Left ventricle myocardium inferior (tissue), 1 donor: Measurements from ENCODE around the gene UBE4A. TPM values are rescaled to one million over a fixed set of nuclear protein-coding genes. Genes with fewer than 3 reads are reported as not detected.

ENCODE experiments used
- DNase-seq: peaks from one replicate; pipeline ENCODE4 v3.0.0-alpha.2; 2020
- H3K27ac ChIP-seq: fragments of 200-600 bp; replicated peaks from 2 replicates; pipeline ENCODE4 v1.8.0; 2021
- H3K27me3 ChIP-seq: fragments of 200-600 bp; 2 replicates; pipeline ENCODE4 v1.8.0; 2021; ENCODE audit warnings: low read depth
- H3K36me3 ChIP-seq: fragments of 200-600 bp; 2 replicates; pipeline ENCODE4 v1.8.0; 2021
- H3K4me1 ChIP-seq: fragments of 200-600 bp; 2 replicates; pipeline ENCODE4 v1.8.0; 2021
- H3K4me3 ChIP-seq: fragments of 200-600 bp; 2 replicates; pipeline ENCODE4 v1.8.0; 2021; ENCODE audit warnings: mild to moderate bottlenecking, moderate library complexity
- H3K9me3 ChIP-seq: fragments of 200-600 bp; replicated peaks from 2 replicates; pipeline ENCODE4 v1.8.0; 2021
- intact Hi-C: fragments of 100-400 bp; cut with micrococcal nuclease; formaldehyde crosslinking; loops from one replicate; pipeline ENCODE4 v1.11.0; 2022
- long read RNA-seq: library from polyadenylated mRNA; unstranded; transcript quantifications from one replicate; pipeline ENCODE4 v2.0.0, GENCODE V29; 2021
- total RNA-seq: library from RNA; stranded (reverse); fragmentation: NEBNext Ultra II Directional; extraction: Animal tissue kit (Norgen Biotek cat#: 25700); gene quantifications from one replicate; pipeline ENCODE4 v1.2.1, GENCODE V29; 2021
- TF ChIP-seq, protein P1 (sequence below): fragments of 200-600 bp; IDR thresholded peaks from 2 replicates; pipeline ENCODE4 v1.8.0; 2021; ENCODE audit warnings: antibody characterized with exemption, mild to moderate bottlenecking, borderline replicate concordance
- donor health status: DM: no; HTN: yes; CAD: no; lungs with severe emphysema.

Gene UBE4A, protein sequence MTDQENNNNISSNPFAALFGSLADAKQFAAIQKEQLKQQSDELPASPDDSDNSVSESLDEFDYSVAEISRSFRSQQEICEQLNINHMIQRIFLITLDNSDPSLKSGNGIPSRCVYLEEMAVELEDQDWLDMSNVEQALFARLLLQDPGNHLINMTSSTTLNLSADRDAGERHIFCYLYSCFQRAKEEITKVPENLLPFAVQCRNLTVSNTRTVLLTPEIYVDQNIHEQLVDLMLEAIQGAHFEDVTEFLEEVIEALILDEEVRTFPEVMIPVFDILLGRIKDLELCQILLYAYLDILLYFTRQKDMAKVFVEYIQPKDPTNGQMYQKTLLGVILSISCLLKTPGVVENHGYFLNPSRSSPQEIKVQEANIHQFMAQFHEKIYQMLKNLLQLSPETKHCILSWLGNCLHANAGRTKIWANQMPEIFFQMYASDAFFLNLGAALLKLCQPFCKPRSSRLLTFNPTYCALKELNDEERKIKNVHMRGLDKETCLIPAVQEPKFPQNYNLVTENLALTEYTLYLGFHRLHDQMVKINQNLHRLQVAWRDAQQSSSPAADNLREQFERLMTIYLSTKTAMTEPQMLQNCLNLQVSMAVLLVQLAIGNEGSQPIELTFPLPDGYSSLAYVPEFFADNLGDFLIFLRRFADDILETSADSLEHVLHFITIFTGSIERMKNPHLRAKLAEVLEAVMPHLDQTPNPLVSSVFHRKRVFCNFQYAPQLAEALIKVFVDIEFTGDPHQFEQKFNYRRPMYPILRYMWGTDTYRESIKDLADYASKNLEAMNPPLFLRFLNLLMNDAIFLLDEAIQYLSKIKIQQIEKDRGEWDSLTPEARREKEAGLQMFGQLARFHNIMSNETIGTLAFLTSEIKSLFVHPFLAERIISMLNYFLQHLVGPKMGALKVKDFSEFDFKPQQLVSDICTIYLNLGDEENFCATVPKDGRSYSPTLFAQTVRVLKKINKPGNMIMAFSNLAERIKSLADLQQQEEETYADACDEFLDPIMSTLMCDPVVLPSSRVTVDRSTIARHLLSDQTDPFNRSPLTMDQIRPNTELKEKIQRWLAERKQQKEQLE
- 32.6 TPM for total RNA-seq
- long read RNA-seq, full-length matches to known transcripts, result 32 of 50 reads
- long read RNA-seq, partial matches to known transcripts, result 9 of 50 reads
- long read RNA-seq, other reads (novel, unspliced or antisense), result 9 of 50 reads

DNA sequence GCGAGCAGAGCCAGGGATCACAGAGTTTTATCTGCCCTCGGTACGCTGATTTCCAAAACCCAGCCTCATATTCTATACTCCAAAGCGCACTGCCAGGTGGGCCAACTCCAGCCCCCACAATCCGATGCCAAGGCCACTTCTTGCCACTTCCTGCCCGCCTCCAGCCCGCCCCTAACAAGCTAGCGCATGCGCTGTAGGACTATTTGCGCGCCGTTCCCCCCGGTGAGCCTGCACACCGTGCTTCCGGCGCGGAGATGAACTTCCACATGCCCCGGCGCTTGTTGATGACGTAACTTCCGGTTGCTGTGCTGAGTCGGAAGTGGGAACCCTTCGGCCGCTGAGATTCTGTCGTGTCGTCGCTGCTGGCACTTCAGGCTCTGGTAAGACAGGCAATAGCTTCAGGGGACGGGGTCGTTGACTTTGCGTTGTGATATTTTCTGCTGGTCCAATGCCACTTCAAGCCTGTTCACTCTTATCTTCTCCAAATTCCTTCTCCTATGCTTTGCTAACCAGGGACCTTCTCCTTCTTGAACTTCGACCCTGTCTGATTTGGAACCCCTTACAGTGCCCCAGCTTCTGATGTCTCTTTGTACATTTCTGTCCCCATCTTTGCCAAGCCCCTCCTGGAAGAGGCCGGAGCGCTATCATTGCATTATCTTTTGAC, at the start of gene UBE4A:
UBE4A (plus strand) TSS at position 306 of the 664 bp plus-strand sequence. CDS start 5,481 bp downstream, outside the sequence.
- intact Hi-C loops, result loop anchor here (10.0 kb wide), 1 partner anchor 165 kb away; no protein-coding TSS in a partner anchor
- no peaks in the 10 kb centered on the region for H3K27me3 ChIP-seq
- peaks cover under 1% of the 10 kb centered on the region for H3K36me3 ChIP-seq
- peak within 1 kb of the TSS; percentile 89 for H3K4me3 ChIP-seq
- DNase-seq, result peak; percentile 96
- TF ChIP-seq, protein P1, sequence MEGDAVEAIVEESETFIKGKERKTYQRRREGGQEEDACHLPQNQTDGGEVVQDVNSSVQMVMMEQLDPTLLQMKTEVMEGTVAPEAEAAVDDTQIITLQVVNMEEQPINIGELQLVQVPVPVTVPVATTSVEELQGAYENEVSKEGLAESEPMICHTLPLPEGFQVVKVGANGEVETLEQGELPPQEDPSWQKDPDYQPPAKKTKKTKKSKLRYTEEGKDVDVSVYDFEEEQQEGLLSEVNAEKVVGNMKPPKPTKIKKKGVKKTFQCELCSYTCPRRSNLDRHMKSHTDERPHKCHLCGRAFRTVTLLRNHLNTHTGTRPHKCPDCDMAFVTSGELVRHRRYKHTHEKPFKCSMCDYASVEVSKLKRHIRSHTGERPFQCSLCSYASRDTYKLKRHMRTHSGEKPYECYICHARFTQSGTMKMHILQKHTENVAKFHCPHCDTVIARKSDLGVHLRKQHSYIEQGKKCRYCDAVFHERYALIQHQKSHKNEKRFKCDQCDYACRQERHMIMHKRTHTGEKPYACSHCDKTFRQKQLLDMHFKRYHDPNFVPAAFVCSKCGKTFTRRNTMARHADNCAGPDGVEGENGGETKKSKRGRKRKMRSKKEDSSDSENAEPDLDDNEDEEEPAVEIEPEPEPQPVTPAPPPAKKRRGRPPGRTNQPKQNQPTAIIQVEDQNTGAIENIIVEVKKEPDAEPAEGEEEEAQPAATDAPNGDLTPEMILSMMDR, result no peak
- H3K9me3 ChIP-seq, result no peaks in the 10 kb centered on the region
- peak within 1 kb of the TSS; percentile 76 for H3K27ac ChIP-seq
- peaks cover 42% of the 10 kb centered on the region for H3K4me1 ChIP-seq

DNA sequence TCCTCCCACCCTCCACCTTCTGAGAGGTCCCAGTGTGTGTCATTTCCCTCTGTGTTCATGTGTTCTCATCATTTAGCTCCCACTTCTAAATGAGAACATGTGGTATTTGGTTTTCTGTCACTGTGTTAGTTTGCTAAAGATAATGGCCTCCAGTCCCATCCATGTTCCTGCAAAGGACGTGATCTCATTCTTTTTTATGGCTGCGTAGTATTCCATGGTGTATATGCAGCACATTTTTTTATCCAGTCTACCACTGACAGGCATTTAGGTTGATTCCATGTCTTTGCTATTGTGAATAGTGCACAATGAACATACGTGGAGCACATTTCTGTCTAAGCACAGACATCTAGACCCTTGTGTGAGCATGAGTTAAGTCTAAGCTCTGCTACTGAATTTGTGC, 49.1 kb upstream of the UBE4A start:
- Histone ChIP-seq H3K4me3 (no peak overlapping the region), H3K27ac (no peak overlapping the region), H3K36me3 (no peaks in the 10 kb centered on the region), H3K27me3 (peaks cover 54% of the 10 kb centered on the region), H3K4me1 (peaks cover 4% of the 10 kb centered on the region), H3K9me3 (no peaks in the 10 kb centered on the region)
- intact Hi-C loops, result no loop called here
- DNase-seq, result no peak
- TF ChIP-seq, protein P1, result no peak

DNA sequence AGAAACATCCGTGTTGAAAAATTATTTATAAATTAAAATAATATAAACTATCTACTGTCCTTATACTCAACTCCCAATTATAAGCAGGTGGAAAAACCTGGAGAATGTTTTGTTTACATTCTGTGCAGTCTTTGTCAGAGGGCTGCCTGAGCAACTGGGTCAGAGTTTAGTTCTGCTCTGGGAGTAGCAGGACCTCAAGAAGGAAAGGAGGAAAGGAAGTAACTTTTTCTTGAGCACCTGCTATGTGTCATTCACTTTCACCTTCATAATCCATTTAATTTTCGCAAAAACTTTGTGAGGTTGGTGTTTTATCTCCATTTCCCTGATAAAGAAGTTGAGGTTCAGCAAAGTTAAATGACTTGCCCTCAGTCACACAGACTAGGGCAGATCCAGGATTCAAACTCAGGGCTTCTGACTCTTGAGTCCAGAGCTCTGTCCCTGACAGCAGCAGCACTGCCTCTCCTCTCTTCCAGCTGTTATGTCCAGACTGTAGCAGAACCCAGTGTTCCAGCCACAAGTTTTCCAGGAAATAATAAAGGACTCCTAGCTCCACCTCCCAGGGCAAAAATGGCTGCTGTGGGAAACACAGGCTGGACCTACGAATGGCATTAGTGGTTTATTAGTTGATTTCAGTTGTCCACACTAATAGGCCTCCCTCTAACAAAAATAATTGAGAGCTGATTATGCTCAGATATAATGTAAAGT, 48.5 kb upstream of the UBE4A start:
- peaks cover 54% of the 10 kb centered on the region for H3K27me3 ChIP-seq
- no peaks in the 10 kb centered on the region for H3K9me3 ChIP-seq
- H3K27ac ChIP-seq, result no peak overlapping the region
- H3K4me1 ChIP-seq, result peaks cover 11% of the 10 kb centered on the region
- H3K4me3 ChIP-seq, result no peak overlapping the region
- no peaks in the 10 kb centered on the region for H3K36me3 ChIP-seq
- intact Hi-C loops, result no loop called here
- TF ChIP-seq, protein P1, result no peak
- DNase-seq, result no peak

DNA sequence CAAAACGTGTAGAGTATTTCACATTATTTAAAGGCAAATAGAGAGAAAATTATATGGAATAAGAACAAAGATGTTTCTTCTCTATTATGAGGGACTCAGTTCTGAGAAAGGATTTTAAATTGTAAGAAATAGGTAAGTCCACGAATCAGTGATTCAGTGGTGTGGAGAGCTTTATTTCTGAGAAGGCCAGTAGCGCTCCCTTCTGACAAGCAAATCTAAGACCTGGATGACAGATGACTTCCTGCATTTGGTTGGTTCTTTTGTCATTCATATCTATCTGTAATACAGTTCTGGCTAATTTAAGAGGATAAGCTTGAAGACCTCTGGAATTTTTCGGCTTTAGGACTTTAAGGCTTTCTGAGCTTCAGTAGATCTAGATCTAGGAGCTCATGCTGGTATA, 47.9 kb upstream of the UBE4A start:
- DNase-seq, result no peak
- Histone ChIP-seq H3K9me3 (no peaks in the 10 kb centered on the region), H3K4me1 (peaks cover 17% of the 10 kb centered on the region), H3K27ac (no peak overlapping the region), H3K4me3 (no peak overlapping the region), H3K27me3 (peaks cover 54% of the 10 kb centered on the region), H3K36me3 (no peaks in the 10 kb centered on the region)
- TF ChIP-seq, protein P1, result no peak
- intact Hi-C loops, result no loop called here
